H9 (cell line): ENCODE results near the gene ADCY5. TPM values are rescaled to one million over a fixed set of nuclear protein-coding genes. Genes with fewer than 3 reads are reported as not detected.

ENCODE experiments used
- DNase-seq: peaks from one replicate; pipeline ENCODE4 v3.0.0-alpha.2; 2017
- H2AFZ ChIP-seq: one replicate; pipeline ENCODE4 v1.6.1; 2013; ENCODE audit warnings: mild to moderate bottlenecking, low read length, control low read depth, moderate library complexity
- H2AK5ac ChIP-seq: 2 replicates; pipeline ENCODE4 v1.6.1; 2013; ENCODE audit warnings: low read length, control low read depth, mixed read lengths; ENCODE audit not compliant: insufficient read length
- H2BK120ac ChIP-seq: one replicate; pipeline ENCODE4 v1.6.1; 2013; ENCODE audit warnings: low read depth, mild to moderate bottlenecking, low read length, control low read depth, inconsistent platforms; ENCODE audit not compliant: poor library complexity, severe bottlenecking
- H2BK12ac ChIP-seq: 2 replicates; pipeline ENCODE4 v1.6.1; 2013; ENCODE audit warnings: low read length, control low read depth, mixed read lengths, low read depth; ENCODE audit not compliant: insufficient read length
- H2BK15ac ChIP-seq: 2 replicates; pipeline ENCODE4 v1.6.1; 2013; ENCODE audit warnings: low read depth, low read length, control low read depth
- H2BK20ac ChIP-seq: one replicate; pipeline ENCODE4 v1.6.1; 2013; ENCODE audit warnings: low read depth, mild to moderate bottlenecking, low read length, control low read depth, inconsistent platforms; ENCODE audit not compliant: poor library complexity, severe bottlenecking
- H2BK5ac ChIP-seq: 2 replicates; pipeline ENCODE4 v1.6.1; 2013; ENCODE audit warnings: low read length, control low read depth, mixed read lengths; ENCODE audit not compliant: insufficient read length
- H3K14ac ChIP-seq: 2 replicates; pipeline ENCODE4 v1.6.1; 2013; ENCODE audit warnings: low read length, control low read depth; ENCODE audit not compliant: insufficient read depth
- H3K18ac ChIP-seq: 2 replicates; pipeline ENCODE4 v1.6.1; 2013; ENCODE audit warnings: low read depth, mild to moderate bottlenecking, mixed read lengths, low read length, control low read depth; ENCODE audit not compliant: insufficient read length
- H3K23ac ChIP-seq: 2 replicates; pipeline ENCODE4 v1.6.1; 2013; ENCODE audit warnings: low read length, control low read depth, mixed read lengths, low read depth; ENCODE audit not compliant: insufficient read length
- H3K23me2 ChIP-seq: 2 replicates; pipeline ENCODE4 v1.6.1; 2013; ENCODE audit warnings: low read depth, mild to moderate bottlenecking, mixed read lengths, low read length, control low read depth; ENCODE audit not compliant: insufficient read length, poor library complexity, severe bottlenecking
- H3K27ac ChIP-seq: 2 replicates; pipeline ENCODE4 v1.5.1; 2013; ENCODE audit warnings: low read length, control low read depth, mixed read lengths, low read depth; ENCODE audit not compliant: insufficient read length
- H3K27me3 ChIP-seq: 2 replicates; pipeline ENCODE4 v1.6.1; 2013; ENCODE audit warnings: low read length, control low read depth, inconsistent platforms; ENCODE audit not compliant: insufficient read depth
- H3K4ac ChIP-seq: 2 replicates; pipeline ENCODE4 v1.6.1; 2013; ENCODE audit warnings: low read depth, mild to moderate bottlenecking, control low read depth, inconsistent platforms, low read length, moderate library complexity
- H3K4me1 ChIP-seq: 2 replicates; pipeline ENCODE4 v1.6.1; 2013; ENCODE audit warnings: low read length, control low read depth, inconsistent platforms; ENCODE audit not compliant: insufficient read depth
- H3K4me2 ChIP-seq: 2 replicates; pipeline ENCODE4 v1.6.1; 2013; ENCODE audit warnings: low read length, control low read depth, mixed read lengths; ENCODE audit not compliant: insufficient read length, insufficient read depth
- H3K56ac ChIP-seq: 2 replicates; pipeline ENCODE4 v1.6.1; 2013; ENCODE audit warnings: low read depth, mild to moderate bottlenecking, mixed read lengths, low read length, control low read depth; ENCODE audit not compliant: insufficient read length
- H3K79me1 ChIP-seq: 2 replicates; pipeline ENCODE4 v1.6.1; 2013; ENCODE audit warnings: low read depth, mild to moderate bottlenecking, moderate library complexity, low read length, control low read depth, inconsistent platforms; ENCODE audit not compliant: insufficient read depth, poor library complexity, severe bottlenecking
- H3K79me2 ChIP-seq: 2 replicates; pipeline ENCODE4 v1.6.1; 2013; ENCODE audit warnings: low read length, control low read depth, inconsistent platforms; ENCODE audit not compliant: insufficient read depth
- H3K9ac ChIP-seq: 2 replicates; pipeline ENCODE4 v1.6.1; 2013; ENCODE audit warnings: low read length, control low read depth, mixed read lengths; ENCODE audit not compliant: insufficient read length; ENCODE audit errors: extremely low read depth
- H3K9me3 ChIP-seq: one replicate; pipeline ENCODE4 v1.6.1; 2013; ENCODE audit warnings: low read depth, low read length, inconsistent platforms; ENCODE audit not compliant: control insufficient read depth
- H3T11ph ChIP-seq: one replicate; pipeline ENCODE4 v1.6.1; 2013; ENCODE audit warnings: mild to moderate bottlenecking, low read length, control low read depth, inconsistent platforms
- H4K20me1 ChIP-seq: one replicate; pipeline ENCODE4 v1.6.1; 2013; ENCODE audit not compliant: control insufficient read depth, insufficient read length, insufficient read depth
- H4K5ac ChIP-seq: 2 replicates; pipeline ENCODE4 v1.6.1; 2013; ENCODE audit warnings: low read depth, mild to moderate bottlenecking, mixed read lengths, low read length, control low read depth; ENCODE audit not compliant: insufficient read length
- H4K8ac ChIP-seq: replicated peaks from 2 replicates; pipeline ENCODE4 v1.6.1; 2013; ENCODE audit warnings: low read length, control low read depth, mixed read lengths, low read depth; ENCODE audit not compliant: insufficient read length
- H4K91ac ChIP-seq: 2 replicates; pipeline ENCODE4 v1.6.1; 2013; ENCODE audit warnings: low read depth, mild to moderate bottlenecking, moderate library complexity, mixed read lengths, low read length, control low read depth; ENCODE audit not compliant: insufficient read length
- H3K27ac Mint-ChIP-seq, 3 experiments: 2 replicates in 2 of 3; 3 replicates in 1 of 3; pipeline ENCODE4 v1.8.0; 2020 to 2021; ENCODE audit warnings: mixed read lengths in 3 of 3, mild to moderate bottlenecking in 1 of 3, moderate library complexity in 1 of 3
- H3K27me3 Mint-ChIP-seq: 2 replicates; pipeline ENCODE4 v1.8.0; 2021; ENCODE audit warnings: low read depth, mild to moderate bottlenecking, moderate library complexity, mixed read lengths
- H3K36me3 Mint-ChIP-seq, 3 experiments: 2 replicates in 2 of 3; 3 replicates in 1 of 3; pipeline ENCODE4 v1.8.0; 2020 to 2021; ENCODE audit warnings: low read depth in 3 of 3, mixed read lengths in 3 of 3; ENCODE audit not compliant: insufficient read depth in 1 of 3
- H3K4me1 Mint-ChIP-seq, 2 experiments: 2 replicates each; pipeline ENCODE4 v1.8.0; 2020; ENCODE audit warnings: mixed read lengths in 2 of 2
- H3K4me3 Mint-ChIP-seq, 2 experiments: 2 replicates in 1 of 2; 3 replicates in 1 of 2; pipeline ENCODE4 v1.8.0; 2020 to 2021; ENCODE audit warnings: mild to moderate bottlenecking in 2 of 2, mixed read lengths in 2 of 2, moderate library complexity in 1 of 2
- H3K9me3 Mint-ChIP-seq, 2 experiments: 2 replicates in 1 of 2; 3 replicates in 1 of 2; pipeline ENCODE4 v1.8.0; 2020; ENCODE audit warnings: mild to moderate bottlenecking in 2 of 2, mixed read lengths in 2 of 2, moderate library complexity in 1 of 2
- CTCF ChIP-seq: fragments of 200-600 bp; sonication (generic); conservative IDR thresholded peaks from 3 replicates; pipeline ENCODE4 v1.8.0; 2021; ENCODE audit warnings: antibody characterized with exemption, mild to moderate bottlenecking
- WGBS: extraction: QIAGEN DNeasy Blood & Tissue Kit; methylation state at CpG from one replicate; pipeline ENCODE4 v1.1.7; 2013; ENCODE audit warnings: missing lambda C conversion rate, low lambda C conversion rate, mixed read lengths; ENCODE audit not compliant: insufficient read length; ENCODE audit errors: extremely low coverage; 5-methylcytosine and 5-hydroxymethylcytosine counted together
- total RNA-seq: library from RNA; stranded (reverse); gene quantifications from 2 replicates; pipeline ENCODE4 v1.2.1, GENCODE V29; 2021

The ADCY5 gene
- total RNA-seq, 1 experiment from 2014 or later = 5.0 TPM

- Histone ChIP-seq H3K4ac (no peak overlapping the region), H4K5ac (no peak overlapping the region), H2BK20ac (no peak overlapping the region), H3K27ac (no peak overlapping the region), H2BK120ac (no peak overlapping the region), H3K18ac (no peak overlapping the region), H3T11ph (no peak overlapping the region), H2BK5ac (no peak overlapping the region), H3K4me1 (no peaks in the 10 kb centered on the region), H3K79me1 (no peaks in the 10 kb centered on the region), H2AFZ (no peak overlapping the region), H4K8ac (no peak overlapping the region), H2BK15ac (no peak overlapping the region), H3K9ac (no peak overlapping the region), H2BK12ac (no peak overlapping the region), H2AK5ac (no peak overlapping the region), H3K79me2 (no peaks in the 10 kb centered on the region), H4K20me1 (no peaks in the 10 kb centered on the region), H3K4me2 (no peak overlapping the region), H3K56ac (no peak overlapping the region), H4K91ac (no peak overlapping the region), H3K23ac (no peak overlapping the region), H3K9me3 (no peaks in the 10 kb centered on the region), H3K27me3 (no peaks in the 10 kb centered on the region), H3K23me2 (no peaks in the 10 kb centered on the region), H3K14ac (no peak overlapping the region)
- TF ChIP-seq CTCF = no peak
- Mint-ChIP-seq H3K27me3 (peaks cover 12% of the 10 kb centered on the region), H3K27ac (no peak overlapping the region), H3K36me3 (peaks cover 0 to 8% (median 0%) of the 10 kb centered on the region in 3 experiments; a peak in 2 of 7 replicates), H3K4me3 (no peak overlapping the region), H3K4me1 (peaks cover 26 to 31% of the 10 kb centered on the region in 2 experiments), H3K9me3 (peaks cover 3 to 7% of the 10 kb centered on the region in 2 experiments)
- no peak for DNase-seq
- no CpG with 5 or more reads among the region's 10 CpGs for WGBS
Observed at GRCh38 chr3:123353227-123353849, 95.6 kb downstream of the ADCY5 start.
